PC-3 (cell line): ENCODE data around the gene QRFPR. TPM values are rescaled to one million over a fixed set of nuclear protein-coding genes. Genes with fewer than 3 reads are reported as not detected.
"Not testable (repeated sequence)": the region's sequence is repeated elsewhere in the genome, so short reads cannot be mapped to it uniquely, and the experiment has no call there.

Experiments
- ATAC-seq: fragments of 200-7000 bp; cut with Tn5 transposase; 2 replicates; pipeline ENCODE4 v1.9.1; 2020; ENCODE audit warnings: mild to moderate bottlenecking, moderate library complexity
- BruUV-seq: library from RNA; stranded (reverse); fragments of 400-500 nt; replicated peaks from 2 replicates; lab custom pipeline; 2021; lab: Mats Ljungman, UMichigan
- CTCF ChIA-PET: fragments of 300-600 bp; sonication (Branson Sonifier 250); formaldehyde crosslinking; loops from one replicate; lab custom pipeline; 2022; ENCODE audit warnings: antibody characterized with exemption; lab: Charles Lee
- POLR2A ChIA-PET: fragments of 300-600 bp; sonication (Branson Sonifier 250); formaldehyde crosslinking; loops from one replicate; lab custom pipeline; 2022; ENCODE audit warnings: antibody characterized with exemption; ENCODE audit not compliant: unreplicated experiment; lab: Charles Lee
- DNase-seq: peaks from one replicate; pipeline ENCODE4 v3.0.0-alpha.2; 2015
- H2AFZ ChIP-seq: fragments of 300-600 bp; sonication (generic); 2 replicates; pipeline ENCODE4 v1.6.0; 2016; ENCODE audit warnings: antibody characterized with exemption, low read length
- H3F3A ChIP-seq: fragments of 300-600 bp; sonication (generic); one replicate; pipeline ENCODE4 v1.6.0; 2017; ENCODE audit warnings: antibody characterized with exemption, low read length, control low read depth, mild to moderate bottlenecking; ENCODE audit not compliant: unreplicated experiment
- H3K27ac ChIP-seq: fragments of 300-600 bp; sonication (generic); 2 replicates; pipeline ENCODE4 v1.5.1; 2016; ENCODE audit warnings: mild to moderate bottlenecking, low read length
- H3K27me3 ChIP-seq: fragments of 300-600 bp; sonication (generic); 2 replicates; pipeline ENCODE4 v1.6.1; 2016; ENCODE audit warnings: low read length, mixed read lengths
- H3K36me3 ChIP-seq: fragments of 300-600 bp; sonication (generic); 2 replicates; pipeline ENCODE4 v1.6.1; 2016; ENCODE audit warnings: low read depth, mixed run types, low read length, mixed read lengths
- H3K4me1 ChIP-seq: fragments of 300-600 bp; sonication (generic); 2 replicates; pipeline ENCODE4 v1.5.1; 2016; ENCODE audit warnings: low read length; ENCODE audit not compliant: insufficient read depth
- H3K4me2 ChIP-seq: fragments of 300-600 bp; sonication (generic); 2 replicates; pipeline ENCODE4 v1.6.0; 2016; ENCODE audit warnings: low read length
- H3K4me3 ChIP-seq: fragments of 300-600 bp; sonication (generic); 2 replicates; pipeline ENCODE4 v1.5.1; 2016; ENCODE audit warnings: mild to moderate bottlenecking, low read length, mixed read lengths
- H3K79me2 ChIP-seq: fragments of 300-600 bp; sonication (generic); 2 replicates; pipeline ENCODE4 v1.6.1; 2017; ENCODE audit warnings: low read length, mixed read lengths
- H3K9ac ChIP-seq: fragments of 300-600 bp; sonication (generic); 2 replicates; pipeline ENCODE4 v1.6.0; 2016; ENCODE audit warnings: mild to moderate bottlenecking, low read length
- H3K9me2 ChIP-seq: fragments of 300-600 bp; sonication (generic); replicated peaks from 2 replicates; pipeline ENCODE4 v1.6.1; 2016; ENCODE audit warnings: mixed run types, low read length, mixed read lengths
- H3K9me3 ChIP-seq: fragments of 300-600 bp; sonication (generic); 2 replicates; pipeline ENCODE4 v1.6.1; 2016; ENCODE audit warnings: low read length, mixed read lengths
- H4K20me1 ChIP-seq: fragments of 300-600 bp; sonication (generic); 2 replicates; pipeline ENCODE4 v1.6.1; 2016; ENCODE audit warnings: low read length, mixed read lengths
- EZH2 ChIP-seq: fragments of 300-600 bp; sonication (generic); IDR thresholded peaks from one replicate; pipeline ENCODE4 v1.6.1; 2017; ENCODE audit warnings: antibody characterized with exemption, mild to moderate bottlenecking, low read length; ENCODE audit not compliant: unreplicated experiment
- EZH2phosphoT487 ChIP-seq: fragments of 300-600 bp; sonication (generic); IDR thresholded peaks from 2 replicates; pipeline ENCODE4 v1.6.1; 2018; ENCODE audit warnings: mild to moderate bottlenecking, antibody characterized with exemption, low read length, borderline replicate concordance
- intact Hi-C: fragments of 100-400 bp; cut with micrococcal nuclease; formaldehyde crosslinking; loops from 2 replicates; pipeline ENCODE4 v1.9.0; 2023
- total RNA-seq: library from RNA; depleted of rRNA; stranded (reverse); fragments of >200 nt; gene quantifications from 2 replicates; pipeline ENCODE4 v1.2.3, GENCODE V29; 2014
- TF ChIP-seq, protein P1 (sequence below): fragments of 300-600 bp; sonication (generic); conservative IDR thresholded peaks from 2 replicates; pipeline ENCODE4 v1.5.1; 2017; ENCODE audit warnings: antibody characterized with exemption, low read depth, mild to moderate bottlenecking, low read length

The QRFPR gene
- total RNA-seq, 1 experiment from 2014 or later = not detected

DNA sequence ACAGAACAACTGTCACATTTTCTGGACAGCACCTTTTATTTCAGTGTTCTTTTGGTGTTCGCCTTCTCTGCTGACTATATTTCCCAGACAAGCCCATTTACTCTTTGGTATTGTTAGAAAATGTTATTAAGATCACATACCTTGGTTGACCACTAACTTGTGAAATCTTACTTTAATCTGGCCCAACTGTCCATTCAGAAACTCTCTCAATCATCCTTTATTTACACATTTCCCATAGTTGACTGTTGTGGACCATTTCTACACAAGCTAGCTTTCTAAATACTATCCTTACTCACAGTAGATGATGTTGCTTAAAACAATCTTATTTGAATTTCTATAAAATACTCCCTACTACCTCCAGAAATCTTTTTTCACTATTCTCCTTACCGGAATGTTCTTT is 64.7 kb downstream of the QRFPR start:
- no peaks in the 10 kb centered on the region for H3K27me3 ChIP-seq
- H3K4me3 ChIP-seq = no peak overlapping the region
- intact Hi-C loops = no loop called here
- no peak for ATAC-seq
- CTCF ChIA-PET = no interaction called here
- no peaks in the 10 kb centered on the region for H4K20me1 ChIP-seq
- H3K9me3 ChIP-seq = no peaks in the 10 kb centered on the region
- no peaks in the 10 kb centered on the region for H3K9me2 ChIP-seq
- H3K27ac ChIP-seq = no peak overlapping the region
- POLR2A ChIA-PET = no interaction called here
- no peaks in the 10 kb centered on the region for H3K4me1 ChIP-seq
- BruUV-seq = no TSS peak
- H2AFZ ChIP-seq = no peak overlapping the region
- TF ChIP-seq, protein P1, sequence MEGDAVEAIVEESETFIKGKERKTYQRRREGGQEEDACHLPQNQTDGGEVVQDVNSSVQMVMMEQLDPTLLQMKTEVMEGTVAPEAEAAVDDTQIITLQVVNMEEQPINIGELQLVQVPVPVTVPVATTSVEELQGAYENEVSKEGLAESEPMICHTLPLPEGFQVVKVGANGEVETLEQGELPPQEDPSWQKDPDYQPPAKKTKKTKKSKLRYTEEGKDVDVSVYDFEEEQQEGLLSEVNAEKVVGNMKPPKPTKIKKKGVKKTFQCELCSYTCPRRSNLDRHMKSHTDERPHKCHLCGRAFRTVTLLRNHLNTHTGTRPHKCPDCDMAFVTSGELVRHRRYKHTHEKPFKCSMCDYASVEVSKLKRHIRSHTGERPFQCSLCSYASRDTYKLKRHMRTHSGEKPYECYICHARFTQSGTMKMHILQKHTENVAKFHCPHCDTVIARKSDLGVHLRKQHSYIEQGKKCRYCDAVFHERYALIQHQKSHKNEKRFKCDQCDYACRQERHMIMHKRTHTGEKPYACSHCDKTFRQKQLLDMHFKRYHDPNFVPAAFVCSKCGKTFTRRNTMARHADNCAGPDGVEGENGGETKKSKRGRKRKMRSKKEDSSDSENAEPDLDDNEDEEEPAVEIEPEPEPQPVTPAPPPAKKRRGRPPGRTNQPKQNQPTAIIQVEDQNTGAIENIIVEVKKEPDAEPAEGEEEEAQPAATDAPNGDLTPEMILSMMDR = no peak
- TF ChIP-seq EZH2 = no peak
- no peak for TF ChIP-seq EZH2phosphoT487
- H3K4me2 ChIP-seq = no peak overlapping the region
- no peaks in the 10 kb centered on the region for H3F3A ChIP-seq
- DNase-seq = no peak
- H3K36me3 ChIP-seq = no peaks in the 10 kb centered on the region
- no peaks in the 10 kb centered on the region for H3K79me2 ChIP-seq
- no peak overlapping the region for H3K9ac ChIP-seq

DNA sequence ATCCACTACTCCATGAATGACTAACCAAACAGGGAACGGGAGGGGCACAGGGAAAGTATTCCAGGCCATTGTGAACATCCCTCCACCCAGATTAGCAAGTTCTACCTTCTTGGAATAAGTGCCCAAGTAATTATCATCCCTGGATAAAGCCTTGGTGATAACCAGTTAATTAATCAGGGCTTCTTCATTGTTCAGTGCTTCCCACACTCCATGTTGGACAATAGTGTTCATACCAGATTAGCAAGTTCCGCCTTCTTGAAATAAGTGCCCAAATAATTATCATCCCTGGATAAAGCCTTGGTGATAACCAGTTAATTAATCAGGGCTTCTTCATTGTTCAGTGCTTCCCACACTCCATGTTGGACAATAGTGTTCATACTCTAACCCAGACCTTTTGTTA is 67.4 kb downstream of the QRFPR start:
- CTCF ChIA-PET, H3K9me2 ChIP-seq, intact Hi-C loops, H3K9ac ChIP-seq, DNase-seq, POLR2A ChIA-PET, H3F3A ChIP-seq, BruUV-seq, H3K27ac ChIP-seq, ATAC-seq, H3K4me3 ChIP-seq, H3K27me3 ChIP-seq, H2AFZ ChIP-seq, H3K4me2 ChIP-seq, H3K9me3 ChIP-seq, H3K36me3 ChIP-seq, H3K79me2 ChIP-seq, H3K4me1 ChIP-seq, H4K20me1 ChIP-seq: not testable (repeated sequence)

DNA sequence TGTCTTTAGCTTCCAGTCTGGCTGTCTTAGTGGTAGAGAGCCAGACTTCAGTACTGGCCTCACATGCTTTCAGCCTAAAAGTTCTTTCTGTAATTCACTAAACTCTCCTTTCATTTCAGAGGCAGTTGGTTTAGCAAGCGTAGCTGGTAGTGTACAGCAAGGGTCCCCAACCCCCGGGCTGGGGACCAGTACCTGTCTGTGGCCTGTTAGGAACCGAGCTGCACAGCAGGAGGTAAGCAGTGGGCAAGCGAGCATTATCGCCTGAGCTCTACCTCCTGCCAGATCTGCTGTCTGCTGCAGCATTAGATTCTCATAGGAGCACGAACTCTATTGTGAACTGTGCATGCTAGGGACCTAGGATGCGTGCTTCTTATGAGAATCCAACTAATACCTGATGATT is 72.0 kb downstream of the QRFPR start:
- ATAC-seq (no peak), DNase-seq (no peak)
- no peaks in the 10 kb centered on the region for H3K9me2 ChIP-seq
- H3K36me3 ChIP-seq = no peaks in the 10 kb centered on the region
- no TSS peak for BruUV-seq
- no peaks in the 10 kb centered on the region for H3K4me1 ChIP-seq
- no peak overlapping the region for H3K27ac ChIP-seq
- H3K4me2 ChIP-seq = no peak overlapping the region
- no peak overlapping the region for H3K9ac ChIP-seq
- no peaks in the 10 kb centered on the region for H4K20me1 ChIP-seq
- ChIA-PET CTCF (no interaction called here), POLR2A (no interaction called here)
- no peak overlapping the region for H2AFZ ChIP-seq
- H3K79me2 ChIP-seq = no peaks in the 10 kb centered on the region
- intact Hi-C loops = no loop called here
- no peaks in the 10 kb centered on the region for H3F3A ChIP-seq
- TF ChIP-seq EZH2 (no peak), EZH2phosphoT487 (no peak)
- TF ChIP-seq, protein P1 = no peak
- no peak overlapping the region for H3K4me3 ChIP-seq
- H3K27me3 ChIP-seq = 0 out of 2 replicates have a peak, but pooled peaks cover 6% of the 10 kb centered on the region
- H3K9me3 ChIP-seq = no peaks in the 10 kb centered on the region
